Ovary (tissue), 9 donors: ENCODE data around the gene KIAA1217. TPM values are rescaled to one million over a fixed set of nuclear protein-coding genes. Genes with fewer than 3 reads are reported as not detected.

ENCODE experiments used
- DNase-seq, 5 donors: peaks; one replicate each; pipeline ENCODE4 v3.0.0-alpha.2; 2019 to 2020
- H3K27ac ChIP-seq, 2 donors: fragments of 200-600 bp; one replicate each; pipeline versions ENCODE4 v1.5.1 to v1.8.0; 2019 to 2022
- H3K27me3 ChIP-seq: fragments of 200-600 bp; one replicate; pipeline ENCODE4 v1.8.0; 2022
- H3K36me3 ChIP-seq: fragments of 200-600 bp; sonication (generic); one replicate; pipeline ENCODE4 v1.5.1; 2019
- H3K4me1 ChIP-seq: one replicate; pipeline ENCODE4 v1.8.1; 2013; ENCODE audit warnings: mild to moderate bottlenecking, moderate library complexity; ENCODE audit not compliant: insufficient read depth
- H3K4me3 ChIP-seq: fragments of 200-600 bp; sonication (generic); one replicate; pipeline ENCODE4 v1.5.1; 2017
- H3K9me3 ChIP-seq, 2 donors: fragments of 200-600 bp in 1 of 2; sonication (generic) in 1 of 2; one replicate each; pipeline versions ENCODE4 v1.5.1 to v1.8.1; 2013 to 2019; ENCODE audit warnings: mild to moderate bottlenecking in 1 of 2, moderate library complexity in 1 of 2
- EP300 ChIP-seq: sonication (generic); formaldehyde crosslinking; IDR thresholded peaks from one replicate; pipeline ENCODE4 v1.6.1; 2017; ENCODE audit warnings: antibody characterized with exemption
- POLR2A ChIP-seq: fragments of 450-650 bp; IDR thresholded peaks from one replicate; pipeline ENCODE4 v1.6.1; 2017; ENCODE audit warnings: antibody characterized with exemption, mild to moderate bottlenecking, moderate library complexity
- WGBS, 3 donors: extraction: QIAGEN DNeasy Blood & Tissue Kit in 1 of 3; methylation state at CpG; one replicate each; pipeline versions ENCODE4 v1.1.5 to v1.1.7; 2013 to 2017; 5-methylcytosine and 5-hydroxymethylcytosine counted together
- intact Hi-C, 4 donors: fragments of 100-400 bp; cut with DNase I; formaldehyde crosslinking; loops; one replicate each; pipeline versions ENCODE4 v1.11.0 to v1.15.1; 2022 to 2023
- polyA plus RNA-seq, 2 donors: library from polyadenylated mRNA; stranded (reverse); fragments of 200-250 nt in 1 of 2; fragments of 350-450 nt in 1 of 2; fragmentation: Illumina TruSeq in 1 of 2; extraction: RNeasy Lipid Tissue Mini Kit (QIAGEN cat#74804) in 1 of 2; gene quantifications; one replicate each; pipeline ENCODE4 v1.2.3, GENCODE V29; 2013 to 2014
- total RNA-seq, 7 donors: library from RNA; depleted of rRNA in 2 of 7; stranded (reverse); fragments of >200 nt in 2 of 7; fragmentation: NEBNext Ultra II Directional in 3 of 7; extraction: Animal tissue kit (Norgen Biotek cat#: 25700) in 3 of 7; gene quantifications; one replicate each; pipeline versions ENCODE4 v1.1.0 to v1.2.4, GENCODE V29; 2016 to 2023
- TF ChIP-seq, protein P1 (sequence below), 3 donors: fragments of 450-650 bp in 2 of 3; fragments of 200-600 bp in 1 of 3; IDR thresholded peaks; one replicate each; pipeline versions ENCODE4 v1.5.1 to v1.8.0; 2016 to 2022; ENCODE audit warnings: antibody characterized with exemption in 3 of 3, mild to moderate bottlenecking in 1 of 3
- donor health status: DM: no; HTN: no; CAD: no; lungs with moderate emphysema.
- donor health status: DM: no; HTN: no; CAD: no.
- donor health status: Bipolar disorder and iron deficiency.
- donor health status: DM: yes; HTN: yes; CAD: no.
- donor health status: DM: no; HTN: no; CAD: no.
- donor health status: DM: yes; HTN: yes; CAD: no.

KIAA1217 gene
- total and polyA plus RNA-seq, 9 donors, result 7.2 to 47.1 (median 23.0) TPM

DNA sequence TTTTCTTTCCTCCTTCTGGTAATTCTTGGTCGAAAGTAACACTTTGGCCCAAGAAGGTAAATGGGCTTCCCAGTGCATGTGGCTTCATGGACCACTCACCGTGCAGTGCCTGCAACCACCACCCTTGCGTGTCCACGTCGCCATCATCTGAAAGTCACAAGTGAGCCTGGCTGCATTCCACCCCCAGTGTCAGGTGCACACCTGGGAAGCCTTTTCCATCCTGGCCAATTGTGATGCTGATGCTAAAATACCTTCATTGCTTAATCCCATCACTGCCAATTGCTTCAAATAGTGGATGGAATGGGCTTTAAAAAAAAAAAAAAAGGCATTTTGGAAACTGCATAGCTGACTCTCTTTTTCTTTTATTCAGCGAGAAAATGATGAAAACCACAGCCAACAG lies 285.8 kb downstream of the KIAA1217 start:
- no peaks in the 10 kb centered on the region for H3K4me1 ChIP-seq
- TF ChIP-seq EP300 (no peak), POLR2A (no peak)
- TF ChIP-seq, protein P1, sequence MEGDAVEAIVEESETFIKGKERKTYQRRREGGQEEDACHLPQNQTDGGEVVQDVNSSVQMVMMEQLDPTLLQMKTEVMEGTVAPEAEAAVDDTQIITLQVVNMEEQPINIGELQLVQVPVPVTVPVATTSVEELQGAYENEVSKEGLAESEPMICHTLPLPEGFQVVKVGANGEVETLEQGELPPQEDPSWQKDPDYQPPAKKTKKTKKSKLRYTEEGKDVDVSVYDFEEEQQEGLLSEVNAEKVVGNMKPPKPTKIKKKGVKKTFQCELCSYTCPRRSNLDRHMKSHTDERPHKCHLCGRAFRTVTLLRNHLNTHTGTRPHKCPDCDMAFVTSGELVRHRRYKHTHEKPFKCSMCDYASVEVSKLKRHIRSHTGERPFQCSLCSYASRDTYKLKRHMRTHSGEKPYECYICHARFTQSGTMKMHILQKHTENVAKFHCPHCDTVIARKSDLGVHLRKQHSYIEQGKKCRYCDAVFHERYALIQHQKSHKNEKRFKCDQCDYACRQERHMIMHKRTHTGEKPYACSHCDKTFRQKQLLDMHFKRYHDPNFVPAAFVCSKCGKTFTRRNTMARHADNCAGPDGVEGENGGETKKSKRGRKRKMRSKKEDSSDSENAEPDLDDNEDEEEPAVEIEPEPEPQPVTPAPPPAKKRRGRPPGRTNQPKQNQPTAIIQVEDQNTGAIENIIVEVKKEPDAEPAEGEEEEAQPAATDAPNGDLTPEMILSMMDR (IDR thresholded peaks at IDR 0.05), result no peak
- H3K27ac ChIP-seq, result no peak overlapping the region
- no peak for DNase-seq
- H3K36me3 ChIP-seq, result no peaks in the 10 kb centered on the region
- H3K9me3 ChIP-seq, result no peaks in the 10 kb centered on the region
- WGBS, 3 donors, result 91 to 96% (median 94%) methylated on average over 6 of the region's 6 CpGs
- intact Hi-C loops, result no loop called here
- no peak overlapping the region for H3K4me3 ChIP-seq
- H3K27me3 ChIP-seq, result no peaks in the 10 kb centered on the region

DNA sequence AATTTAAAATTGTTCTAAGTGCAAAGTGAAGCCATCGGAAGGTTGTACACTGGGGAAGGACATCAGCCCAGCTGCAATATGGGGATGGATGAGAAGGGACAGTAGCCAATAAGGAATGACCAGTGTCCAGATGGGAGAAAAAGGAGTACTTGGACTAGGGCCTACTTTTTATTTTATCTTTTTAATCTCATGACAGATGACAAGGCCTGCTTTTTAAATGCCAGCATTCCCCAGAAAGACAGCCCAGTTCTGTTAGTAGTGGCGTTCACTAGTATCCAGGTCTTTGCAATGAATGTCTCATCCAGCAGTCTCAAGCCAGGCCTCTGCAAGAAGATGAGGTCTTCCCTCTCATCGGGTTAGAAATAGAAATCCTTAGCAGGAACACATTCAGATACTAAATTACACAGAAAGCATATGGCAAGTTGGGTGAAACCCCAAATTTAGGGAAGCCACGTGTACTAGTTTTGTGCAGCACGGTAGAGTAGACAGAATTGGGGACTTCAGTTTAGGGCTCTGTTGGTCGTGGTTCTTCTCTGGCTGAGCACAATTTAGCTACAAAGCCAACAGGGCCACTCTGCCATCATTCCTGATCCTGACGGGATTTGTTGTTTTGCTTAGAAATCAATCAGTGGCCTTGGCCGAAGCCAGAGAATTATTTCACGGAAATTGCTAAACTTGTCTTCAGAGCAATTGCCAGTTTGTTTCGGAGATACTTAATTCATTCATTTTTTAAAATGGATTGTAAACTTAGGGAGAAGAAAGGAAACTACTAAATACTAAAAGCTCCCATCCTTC lies 286.9 kb downstream of the KIAA1217 start:
- Histone ChIP-seq H3K4me3 (no peak overlapping the region), H3K36me3 (no peaks in the 10 kb centered on the region), H3K9me3 (no peaks in the 10 kb centered on the region), H3K27me3 (no peaks in the 10 kb centered on the region), H3K27ac (no peak overlapping the region), H3K4me1 (no peaks in the 10 kb centered on the region)
- no peak for DNase-seq
- intact Hi-C loops, result no loop called here
- no peak for TF ChIP-seq EP300
- TF ChIP-seq, protein P1 (IDR thresholded peaks at IDR 0.05), result no peak
- TF ChIP-seq POLR2A, result no peak
- 89 to 95% (median 91%) methylated on average over 10 of the region's 10 CpGs for whole genome bisulfite sequencing, 3 donors

DNA sequence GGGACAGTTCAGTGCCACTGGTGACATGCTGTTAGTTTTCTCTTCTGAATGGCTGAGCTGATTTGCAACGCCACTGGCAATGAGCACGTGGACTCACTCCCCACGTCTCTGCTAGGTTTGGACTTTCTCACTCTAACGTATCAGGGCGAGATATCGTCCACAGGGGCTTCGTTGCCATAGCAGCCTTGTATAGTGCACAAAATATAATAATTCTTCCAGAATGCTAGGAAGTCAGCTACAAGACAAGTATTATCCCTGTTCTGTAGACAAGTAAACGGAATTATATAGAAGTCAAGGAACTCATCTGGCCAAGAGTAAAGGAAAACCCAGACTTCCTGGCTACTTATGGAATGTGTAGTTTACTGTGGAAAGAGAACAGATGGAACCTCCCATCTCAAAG lies 288.0 kb downstream of the KIAA1217 start:
- no peaks in the 10 kb centered on the region for H3K36me3 ChIP-seq
- H3K27me3 ChIP-seq, result no peaks in the 10 kb centered on the region
- H3K4me3 ChIP-seq, result no peak overlapping the region
- intact Hi-C loops, result no loop called here
- H3K9me3 ChIP-seq, result no peaks in the 10 kb centered on the region
- no peaks in the 10 kb centered on the region for H3K4me1 ChIP-seq
- WGBS, 3 donors, result 83 to 89% (median 85%) methylated on average over 8 of the region's 8 CpGs
- DNase-seq, result no peak
- H3K27ac ChIP-seq, result no peak overlapping the region
- TF ChIP-seq, protein P1 (IDR thresholded peaks at IDR 0.05), result no peak
- TF ChIP-seq EP300 (no peak), POLR2A (no peak)

DNA sequence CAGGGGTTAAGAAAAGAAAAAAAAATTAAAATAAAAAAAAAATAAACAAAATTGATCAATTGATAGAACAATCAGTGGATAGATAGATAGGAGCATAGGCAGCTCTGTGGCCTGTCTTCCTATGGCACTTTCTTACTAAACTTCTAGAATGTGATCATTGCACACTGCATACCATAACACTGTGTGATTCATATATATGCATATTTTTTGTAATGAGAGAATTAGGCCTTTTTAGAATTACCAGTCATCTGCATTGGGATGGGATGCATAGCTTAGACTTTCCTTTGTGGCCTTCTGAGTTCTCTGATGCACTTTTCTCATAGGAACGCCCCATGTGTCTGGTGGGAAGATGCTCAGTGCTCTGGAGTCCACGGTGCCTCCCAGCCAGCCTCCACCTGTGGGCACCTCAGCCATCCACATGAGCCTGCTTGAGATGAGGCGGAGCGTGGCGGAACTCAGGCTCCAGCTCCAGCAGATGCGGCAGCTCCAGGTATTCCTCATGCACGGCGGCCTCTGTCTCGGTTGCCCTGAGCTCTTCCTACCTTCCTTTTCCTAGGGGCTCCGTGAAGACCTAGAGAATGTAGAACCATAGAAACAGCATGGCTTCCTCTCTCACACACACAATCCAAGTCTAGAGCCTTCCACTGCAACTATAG lies 292.2 kb downstream of the KIAA1217 start:
- Histone ChIP-seq H3K36me3 (no peaks in the 10 kb centered on the region), H3K27me3 (no peaks in the 10 kb centered on the region), H3K27ac (no peak overlapping the region), H3K9me3 (no peaks in the 10 kb centered on the region), H3K4me3 (no peak overlapping the region), H3K4me1 (no peaks in the 10 kb centered on the region)
- WGBS, 3 donors, result 92 to 99% (median 97%) methylated on average over 10 of the region's 10 CpGs
- intact Hi-C loops, result no loop called here
- no peak for DNase-seq
- TF ChIP-seq, protein P1 (IDR thresholded peaks at IDR 0.05), result no peak
- no peak for TF ChIP-seq POLR2A
- TF ChIP-seq EP300, result no peak
